Panc1 (cell line): ENCODE measurements around the gene CCND2. TPM values are rescaled to one million over a fixed set of nuclear protein-coding genes. Genes with fewer than 3 reads are reported as not detected.

ENCODE experiments used
- ATAC-seq: fragments of 200-7000 bp; cut with Tn5 transposase; 2 replicates; pipeline ENCODE4 v1.9.1; 2020; ENCODE audit warnings: mild to moderate bottlenecking, moderate library complexity
- BruUV-seq: library from RNA; stranded (reverse); fragments of 400-500 nt; replicated peaks from 2 replicates; lab custom pipeline; 2021; lab: Mats Ljungman, UMichigan
- CTCF ChIA-PET: fragments of 300-600 bp; sonication (Branson Sonifier 250); formaldehyde crosslinking; loops from one replicate; lab custom pipeline; 2022; ENCODE audit warnings: antibody characterized with exemption; lab: Charles Lee
- POLR2A ChIA-PET: fragments of 300-600 bp; sonication (Branson Sonifier 250); formaldehyde crosslinking; loops from one replicate; lab custom pipeline; 2022; ENCODE audit warnings: antibody characterized with exemption; lab: Charles Lee
- DNase-seq: peaks from one replicate; pipeline ENCODE4 v3.0.0-alpha.2; 2010; ENCODE audit warnings: low read depth, low spot score
- H3K27ac ChIP-seq: 2 replicates; pipeline ENCODE4 v1.5.1; 2011; ENCODE audit warnings: mild to moderate bottlenecking, low read length, inconsistent platforms
- H3K27me3 ChIP-seq: fragments of 200-500 bp; sonication (Bioruptor generic); 2 replicates; pipeline ENCODE4 v1.6.0; 2014; ENCODE audit warnings: low read length, inconsistent platforms; ENCODE audit not compliant: control insufficient read depth, insufficient read depth
- H3K36me3 ChIP-seq: fragments of 200-500 bp; sonication (Bioruptor generic); 2 replicates; pipeline ENCODE4 v1.5.1; 2014; ENCODE audit warnings: inconsistent platforms, mild to moderate bottlenecking, low read length, moderate library complexity; ENCODE audit not compliant: control insufficient read depth, insufficient read depth
- H3K4me1 ChIP-seq: 2 replicates; pipeline ENCODE4 v1.5.1; 2011; ENCODE audit warnings: inconsistent platforms, mild to moderate bottlenecking, low read length, moderate library complexity; ENCODE audit not compliant: control insufficient read depth, insufficient read depth
- H3K4me3 ChIP-seq, 2 experiments: 2 replicates each; pipeline ENCODE4 v1.5.1; 2011 to 2012; ENCODE audit warnings: low read depth in 2 of 2, low read length in 2 of 2, mild to moderate bottlenecking in 2 of 2, inconsistent platforms in 1 of 2, moderate library complexity in 1 of 2
- H3K9me3 ChIP-seq: fragments of 200-500 bp; sonication (Bioruptor generic); 2 replicates; pipeline ENCODE4 v1.5.1; 2014; ENCODE audit warnings: low read depth, mild to moderate bottlenecking, inconsistent platforms, low read length, moderate library complexity; ENCODE audit not compliant: control insufficient read depth, insufficient read depth
- POLR2AphosphoS5 ChIP-seq: IDR thresholded peaks from 2 replicates; pipeline ENCODE4 v1.6.1; 2012; ENCODE audit warnings: mild to moderate bottlenecking, low read depth, low read length, moderate library complexity
- SIN3A ChIP-seq: IDR thresholded peaks from 2 replicates; pipeline ENCODE4 v1.6.1; 2012; ENCODE audit warnings: low read depth, mild to moderate bottlenecking, low read length, moderate library complexity, borderline replicate concordance; ENCODE audit not compliant: insufficient read depth
- TCF7L2 ChIP-seq: IDR thresholded peaks from 2 replicates; pipeline ENCODE4 v1.6.1; 2011; ENCODE audit warnings: mild to moderate bottlenecking, low read depth, low read length, inconsistent platforms
- in situ Hi-C: cut with HindIII; loops from 2 replicates; pipeline ENCODE4 v1.10.0; 2016; ENCODE audit warnings: low sequenced_read_pairs, low pct_unique_long_range_greater_than_20kb
- intact Hi-C: fragments of 100-400 bp; cut with micrococcal nuclease; formaldehyde crosslinking; loops from one replicate; pipeline ENCODE4 v1.10.0; 2022; ENCODE audit not compliant: unreplicated experiment
- total RNA-seq: library from RNA; stranded (reverse); gene quantifications from one replicate; pipeline ENCODE4 v1.2.1, GENCODE V29; 2021; ENCODE audit not compliant: unreplicated experiment
- TF ChIP-seq, protein P1 (sequence below): fragments of 450-650 bp; IDR thresholded peaks from 2 replicates; pipeline ENCODE4 v1.5.1; 2017; ENCODE audit warnings: mild to moderate bottlenecking
- TF ChIP-seq, protein P2 (sequence below), 2 experiments: IDR thresholded peaks; 2 replicates each; pipeline ENCODE4 v1.6.1; 2011 to 2012; ENCODE audit warnings: low read depth in 2 of 2, control low read depth in 1 of 2, low read length in 1 of 2, mild to moderate bottlenecking in 1 of 2, moderate library complexity in 1 of 2; ENCODE audit not compliant: insufficient read depth in 1 of 2

Gene CCND2
- total RNA-seq, 1 experiment from 2014 or later, result 1.5 TPM

DNA sequence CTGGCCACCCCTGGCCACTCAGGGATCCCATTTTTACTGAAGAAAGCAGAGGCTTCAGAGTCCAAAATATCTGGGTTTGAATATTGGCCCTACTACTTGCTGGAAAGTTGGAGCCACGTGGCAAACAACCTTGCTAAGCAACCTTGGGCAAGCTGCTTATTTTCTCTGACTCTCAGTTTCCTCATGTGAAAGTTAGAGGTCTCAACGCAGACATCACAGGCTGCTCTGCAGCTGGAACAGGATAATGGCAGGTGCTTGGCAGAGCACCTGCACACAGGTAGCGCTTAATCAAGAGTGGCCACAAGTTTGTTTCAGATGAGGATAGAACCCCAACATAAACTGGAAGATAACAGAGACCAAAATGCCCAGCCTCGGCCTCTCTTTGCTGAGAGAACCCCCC is 28.1 kb upstream of the CCND2 start:
- no peak for ATAC-seq
- Histone ChIP-seq H3K4me3 (no peak overlapping the region), H3K9me3 (no peaks in the 10 kb centered on the region), H3K27ac (no peak overlapping the region), H3K4me1 (no peaks in the 10 kb centered on the region), H3K27me3 (no peaks in the 10 kb centered on the region; the same call in 1 of the 2 replicates), H3K36me3 (no peaks in the 10 kb centered on the region)
- CTCF ChIA-PET, result no interaction called here
- POLR2A ChIA-PET, result no interaction called here
- intact Hi-C loops (no loop called here), in situ Hi-C loops (no loop called here)
- TF ChIP-seq SIN3A (no peak), TCF7L2 (no peak), POLR2AphosphoS5 (no peak)
- TF ChIP-seq, protein P1, sequence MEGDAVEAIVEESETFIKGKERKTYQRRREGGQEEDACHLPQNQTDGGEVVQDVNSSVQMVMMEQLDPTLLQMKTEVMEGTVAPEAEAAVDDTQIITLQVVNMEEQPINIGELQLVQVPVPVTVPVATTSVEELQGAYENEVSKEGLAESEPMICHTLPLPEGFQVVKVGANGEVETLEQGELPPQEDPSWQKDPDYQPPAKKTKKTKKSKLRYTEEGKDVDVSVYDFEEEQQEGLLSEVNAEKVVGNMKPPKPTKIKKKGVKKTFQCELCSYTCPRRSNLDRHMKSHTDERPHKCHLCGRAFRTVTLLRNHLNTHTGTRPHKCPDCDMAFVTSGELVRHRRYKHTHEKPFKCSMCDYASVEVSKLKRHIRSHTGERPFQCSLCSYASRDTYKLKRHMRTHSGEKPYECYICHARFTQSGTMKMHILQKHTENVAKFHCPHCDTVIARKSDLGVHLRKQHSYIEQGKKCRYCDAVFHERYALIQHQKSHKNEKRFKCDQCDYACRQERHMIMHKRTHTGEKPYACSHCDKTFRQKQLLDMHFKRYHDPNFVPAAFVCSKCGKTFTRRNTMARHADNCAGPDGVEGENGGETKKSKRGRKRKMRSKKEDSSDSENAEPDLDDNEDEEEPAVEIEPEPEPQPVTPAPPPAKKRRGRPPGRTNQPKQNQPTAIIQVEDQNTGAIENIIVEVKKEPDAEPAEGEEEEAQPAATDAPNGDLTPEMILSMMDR, result no peak
- TF ChIP-seq, protein P2, sequence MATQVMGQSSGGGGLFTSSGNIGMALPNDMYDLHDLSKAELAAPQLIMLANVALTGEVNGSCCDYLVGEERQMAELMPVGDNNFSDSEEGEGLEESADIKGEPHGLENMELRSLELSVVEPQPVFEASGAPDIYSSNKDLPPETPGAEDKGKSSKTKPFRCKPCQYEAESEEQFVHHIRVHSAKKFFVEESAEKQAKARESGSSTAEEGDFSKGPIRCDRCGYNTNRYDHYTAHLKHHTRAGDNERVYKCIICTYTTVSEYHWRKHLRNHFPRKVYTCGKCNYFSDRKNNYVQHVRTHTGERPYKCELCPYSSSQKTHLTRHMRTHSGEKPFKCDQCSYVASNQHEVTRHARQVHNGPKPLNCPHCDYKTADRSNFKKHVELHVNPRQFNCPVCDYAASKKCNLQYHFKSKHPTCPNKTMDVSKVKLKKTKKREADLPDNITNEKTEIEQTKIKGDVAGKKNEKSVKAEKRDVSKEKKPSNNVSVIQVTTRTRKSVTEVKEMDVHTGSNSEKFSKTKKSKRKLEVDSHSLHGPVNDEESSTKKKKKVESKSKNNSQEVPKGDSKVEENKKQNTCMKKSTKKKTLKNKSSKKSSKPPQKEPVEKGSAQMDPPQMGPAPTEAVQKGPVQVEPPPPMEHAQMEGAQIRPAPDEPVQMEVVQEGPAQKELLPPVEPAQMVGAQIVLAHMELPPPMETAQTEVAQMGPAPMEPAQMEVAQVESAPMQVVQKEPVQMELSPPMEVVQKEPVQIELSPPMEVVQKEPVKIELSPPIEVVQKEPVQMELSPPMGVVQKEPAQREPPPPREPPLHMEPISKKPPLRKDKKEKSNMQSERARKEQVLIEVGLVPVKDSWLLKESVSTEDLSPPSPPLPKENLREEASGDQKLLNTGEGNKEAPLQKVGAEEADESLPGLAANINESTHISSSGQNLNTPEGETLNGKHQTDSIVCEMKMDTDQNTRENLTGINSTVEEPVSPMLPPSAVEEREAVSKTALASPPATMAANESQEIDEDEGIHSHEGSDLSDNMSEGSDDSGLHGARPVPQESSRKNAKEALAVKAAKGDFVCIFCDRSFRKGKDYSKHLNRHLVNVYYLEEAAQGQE (IDR thresholded peaks at IDR 0.05; ENCODE audit: insufficient read depth in 1 of 2, low read depth in 2 of 2, low read length in 1 of 2), result no peak
- DNase-seq, result no peak
- no TSS peak for BruUV-seq

DNA sequence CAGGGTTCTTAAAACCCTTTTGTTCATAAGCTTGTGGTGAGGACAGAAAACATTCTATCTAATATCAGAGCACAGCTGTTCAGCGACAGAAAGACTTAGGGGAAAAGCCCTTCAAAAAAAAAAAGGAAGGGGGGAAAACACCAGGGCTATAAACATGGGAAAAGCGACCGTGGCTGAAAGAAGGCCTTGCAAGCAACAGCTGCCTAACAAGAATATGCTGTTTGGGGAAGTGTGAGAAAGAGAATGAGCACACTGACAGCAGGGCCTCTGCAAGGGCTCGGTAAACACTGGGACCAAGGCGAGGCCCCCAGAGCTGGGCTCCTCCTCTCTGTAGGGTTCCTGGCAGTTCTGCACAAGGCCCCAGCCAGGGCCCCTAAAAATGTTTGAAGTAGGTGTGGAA is 27.4 kb upstream of the CCND2 start:
- in situ Hi-C loops (no loop called here), intact Hi-C loops (no loop called here)
- no peak for ATAC-seq
- ChIA-PET CTCF (no interaction called here), POLR2A (no interaction called here)
- DNase-seq, result no peak
- H3K9me3 ChIP-seq, result no peaks in the 10 kb centered on the region
- no peaks in the 10 kb centered on the region; the same call in 1 of the 2 replicates for H3K27me3 ChIP-seq
- H3K4me1 ChIP-seq, result no peaks in the 10 kb centered on the region
- TF ChIP-seq SIN3A (no peak), POLR2AphosphoS5 (no peak), TCF7L2 (no peak)
- TF ChIP-seq, protein P2 (IDR thresholded peaks at IDR 0.05; ENCODE audit: insufficient read depth in 1 of 2, low read depth in 2 of 2, low read length in 1 of 2), result no peak
- TF ChIP-seq, protein P1, result no peak
- no TSS peak for BruUV-seq
- H3K27ac ChIP-seq, result no peak overlapping the region
- H3K36me3 ChIP-seq, result no peaks in the 10 kb centered on the region
- no peak overlapping the region for H3K4me3 ChIP-seq
